Measurements from ENCODE around the gene SPP1.

GRCh38 chr4:88018466-88018865 lies 43.0 kb downstream of the SPP1 start:
- TF ChIP-seq CTCF (optimal IDR thresholded peaks at IDR 0.05 in 1 of 3, IDR thresholded peaks at IDR 0.05 in 1 of 3, conservative IDR thresholded peaks at IDR 0.05 in 1 of 3; ENCODE audit: extremely low read depth in 1 of 3, insufficient read depth in 2 of 3, low read length in 3 of 3) (no peak), EZH2 (IDR thresholded peaks at IDR 0.05; ENCODE audit: low read length) (no peak)
